Ishikawa (cell line): Measurements from ENCODE around the gene WDR74.

Experiments
- REST ChIP-seq: IDR thresholded peaks from 2 replicates; pipeline ENCODE4 v1.6.1; 2012; ENCODE audit warnings: low read depth, mild to moderate bottlenecking
- TAF1 ChIP-seq: IDR thresholded peaks from 2 replicates; pipeline ENCODE4 v1.6.1; 2012; ENCODE audit warnings: low read depth, mild to moderate bottlenecking
- TEAD4 ChIP-seq: IDR thresholded peaks from 2 replicates; pipeline ENCODE4 v1.6.1; 2012

- TF ChIP-seq TAF1 (no peak), REST (no peak), TEAD4 (no peak)
Observed at GRCh38 chr11:62788991-62789390, 50.4 kb downstream of the WDR74 start.
